ENCODE measurements around the gene NUP37.
"Not testable (repeated sequence)": the region's sequence is repeated elsewhere in the genome, so short reads cannot be mapped to it uniquely, and the experiment has no call there.

The NUP37 gene, protein sequence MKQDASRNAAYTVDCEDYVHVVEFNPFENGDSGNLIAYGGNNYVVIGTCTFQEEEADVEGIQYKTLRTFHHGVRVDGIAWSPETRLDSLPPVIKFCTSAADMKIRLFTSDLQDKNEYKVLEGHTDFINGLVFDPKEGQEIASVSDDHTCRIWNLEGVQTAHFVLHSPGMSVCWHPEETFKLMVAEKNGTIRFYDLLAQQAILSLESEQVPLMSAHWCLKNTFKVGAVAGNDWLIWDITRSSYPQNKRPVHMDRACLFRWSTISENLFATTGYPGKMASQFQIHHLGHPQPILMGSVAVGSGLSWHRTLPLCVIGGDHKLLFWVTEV

DNA sequence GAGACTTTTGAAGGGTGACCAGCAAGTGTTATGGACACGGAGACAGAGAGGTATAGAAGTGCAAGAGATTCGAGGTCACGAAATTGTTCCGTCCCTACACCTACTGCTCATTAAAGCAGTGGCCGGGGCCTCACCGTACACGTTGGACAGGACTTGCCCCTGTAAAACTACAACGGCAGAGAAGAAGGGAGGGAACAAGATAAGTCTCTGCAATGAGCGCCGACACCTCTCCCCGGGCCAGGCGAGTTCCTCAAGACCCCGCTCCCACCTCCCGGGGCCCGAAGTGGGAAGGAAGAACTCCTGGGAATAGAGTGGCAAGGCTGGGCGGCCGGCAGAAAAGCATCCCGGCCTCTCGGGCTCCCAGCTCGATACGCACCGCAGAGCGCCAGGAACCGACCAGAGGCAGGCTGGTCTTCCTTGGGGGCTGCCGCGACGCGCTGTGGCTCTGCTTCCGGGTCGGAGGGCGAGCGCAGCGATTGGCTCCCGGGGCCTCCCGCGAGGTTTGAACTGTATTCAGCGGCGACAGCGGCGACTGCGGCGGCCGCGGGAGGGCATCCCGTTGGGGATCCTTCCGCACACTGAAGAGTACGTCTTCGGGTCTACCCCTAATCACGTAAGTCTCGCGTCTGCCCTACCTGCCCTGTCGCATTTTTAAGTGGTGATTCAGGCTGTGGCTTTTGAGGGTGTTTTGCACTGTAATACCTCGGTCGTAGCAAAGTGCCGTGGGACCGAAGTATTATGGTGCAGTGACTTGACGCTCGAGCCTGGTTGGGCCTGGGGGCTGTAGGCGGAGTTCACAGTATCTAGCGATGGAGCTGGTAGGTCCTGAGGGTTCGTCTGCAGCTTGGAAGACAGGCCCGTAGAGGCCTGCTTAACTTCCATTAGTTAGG is at the start of gene NUP37, which contains the start of gene PARPBP:
NUP37 (minus strand) TSS at position 441 of the 890 bp plus-strand sequence. CDS start 1,596 bp downstream, outside the sequence.
PARPBP (plus strand) TSS at position 510 of the 890 bp plus-strand sequence. CDS start 3,706 bp downstream, outside the sequence.
- Histone ChIP-seq H3K4me3 (ENCODE audit: low read length) (peak within 1 kb of the TSS; percentile 94), H3K79me2 (ENCODE audit: low read length) (peaks cover 61% of the 10 kb centered on the region), H3K4me2 (ENCODE audit: low read length) (peak within 1 kb of the TSS; percentile 99), H3K9me3 (ENCODE audit: insufficient read depth, low read length) (no peaks in the 10 kb centered on the region), H3K27me3 (ENCODE audit: low read depth, low read length) (no peaks in the 10 kb centered on the region), H3K27ac (ENCODE audit: low read length) (peak within 1 kb of the TSS; percentile 73), H3K4me1 (ENCODE audit: low read length) (peaks cover 35% of the 10 kb centered on the region), H2AFZ (ENCODE audit: low read depth, low read length) (peak within 1 kb of the TSS; percentile 91), H3K9ac (ENCODE audit: low read length) (peak within 1 kb of the TSS; percentile 76), H3K36me3 (replicated peaks; ENCODE audit: low read depth, low read length) (peaks cover 33% of the 10 kb centered on the region), H4K20me1 (ENCODE audit: insufficient read depth, low read length) (no peaks in the 10 kb centered on the region)
- no peak for TF ChIP-seq EZH2phosphoT487 (IDR thresholded peaks at IDR 0.05; ENCODE audit: low read depth)
- no peak for TF ChIP-seq CTCF (IDR thresholded peaks at IDR 0.05; ENCODE audit: low read depth, low read length)

DNA sequence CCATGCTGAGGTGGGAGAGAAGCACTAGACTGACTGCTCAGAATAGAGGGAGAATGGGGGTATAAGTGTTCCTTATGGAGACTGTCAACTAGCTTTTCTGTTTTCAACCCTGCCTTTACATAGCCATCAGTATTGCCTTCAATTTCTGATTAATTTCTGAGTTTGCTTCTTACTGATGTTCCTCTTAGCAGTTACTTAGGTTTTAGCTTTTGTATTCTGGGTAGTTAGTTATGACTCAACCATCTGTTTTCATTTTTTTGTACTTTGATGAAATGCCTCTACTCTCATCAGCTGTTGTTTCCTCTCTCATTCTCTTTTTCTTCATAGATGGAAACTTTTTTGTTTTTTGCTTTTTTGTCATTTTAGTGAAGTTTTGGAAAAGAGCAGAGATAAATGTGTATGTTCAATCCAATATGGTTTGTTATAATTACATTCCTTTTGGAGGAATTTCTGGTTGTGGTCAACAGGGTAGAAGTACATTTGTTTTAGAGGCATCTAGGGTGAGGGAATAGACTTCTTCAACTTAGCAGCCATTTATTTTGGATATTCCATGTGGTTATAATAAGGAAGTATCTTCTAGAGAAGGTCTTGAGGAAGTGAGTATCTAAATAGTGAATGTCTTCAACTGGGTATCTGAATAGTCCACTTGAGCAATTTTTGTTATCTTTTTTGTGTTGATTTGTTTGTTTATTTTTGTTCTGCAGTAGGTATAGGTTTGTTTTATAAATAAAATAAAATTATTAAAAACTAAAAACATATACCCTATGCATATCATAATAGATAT is 48.1 kb upstream of the NUP37 start:
- H4K20me1 ChIP-seq (ENCODE audit: insufficient read depth, low read length), result no peaks in the 10 kb centered on the region
- no peaks in the 10 kb centered on the region for H3K9me3 ChIP-seq (ENCODE audit: insufficient read depth, low read length)
- peak overlapping the region; percentile 33 for H3K4me3 ChIP-seq (ENCODE audit: low read length)
- peaks cover 12% of the 10 kb centered on the region for H3K36me3 ChIP-seq (replicated peaks; ENCODE audit: low read depth, low read length)
- peak overlapping the region; percentile 59 for H3K4me2 ChIP-seq (ENCODE audit: low read length)
- peaks cover 27% of the 10 kb centered on the region for H3K4me1 ChIP-seq (ENCODE audit: low read length)
- H2AFZ ChIP-seq (ENCODE audit: low read depth, low read length), result no peak overlapping the region
- H3K9ac ChIP-seq (ENCODE audit: low read length), result peak overlapping the region; percentile 9; the same call in 1 of the 2 replicates
- peak overlapping the region; percentile 68 for H3K27ac ChIP-seq (ENCODE audit: low read length)
- TF ChIP-seq CTCF (IDR thresholded peaks at IDR 0.05; ENCODE audit: low read depth, low read length), result no peak
- TF ChIP-seq EZH2phosphoT487 (IDR thresholded peaks at IDR 0.05; ENCODE audit: low read depth), result no peak
- H3K27me3 ChIP-seq (ENCODE audit: low read depth, low read length), result no peaks in the 10 kb centered on the region
- no peaks in the 10 kb centered on the region for H3K79me2 ChIP-seq (ENCODE audit: low read length)

DNA sequence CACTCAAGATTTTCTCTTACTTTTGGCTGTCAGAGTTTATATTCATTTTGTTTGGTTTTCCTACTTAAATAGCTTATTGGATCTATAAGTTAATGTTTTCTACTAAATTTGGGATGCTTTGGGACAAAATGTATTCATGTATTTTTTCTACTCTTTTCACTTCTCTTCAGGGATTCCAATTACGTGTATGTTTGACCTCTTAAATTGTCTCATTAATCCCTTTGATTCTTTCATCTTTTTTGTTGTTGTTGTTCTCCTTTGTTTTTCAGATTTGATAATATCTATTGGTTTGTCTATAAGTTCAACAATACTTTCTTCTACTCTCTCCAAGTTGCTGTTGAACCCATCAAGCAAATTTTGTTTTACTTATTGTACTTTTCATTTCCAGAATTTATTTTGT is 43.5 kb upstream of the NUP37 start:
- no peaks in the 10 kb centered on the region for H4K20me1 ChIP-seq (ENCODE audit: insufficient read depth, low read length)
- TF ChIP-seq EZH2phosphoT487 (IDR thresholded peaks at IDR 0.05; ENCODE audit: low read depth) (no peak), CTCF (IDR thresholded peaks at IDR 0.05; ENCODE audit: low read depth, low read length) (no peak)
- peaks cover 12% of the 10 kb centered on the region for H3K36me3 ChIP-seq (replicated peaks; ENCODE audit: low read depth, low read length)
- no peak overlapping the region for H2AFZ ChIP-seq (ENCODE audit: low read depth, low read length)
- H3K4me2 ChIP-seq (ENCODE audit: low read length), result no peak overlapping the region
- no peak overlapping the region for H3K9ac ChIP-seq (ENCODE audit: low read length)
- no peaks in the 10 kb centered on the region for H3K9me3 ChIP-seq (ENCODE audit: insufficient read depth, low read length)
- no peak overlapping the region for H3K27ac ChIP-seq (ENCODE audit: low read length)
- no peaks in the 10 kb centered on the region for H3K27me3 ChIP-seq (ENCODE audit: low read depth, low read length)
- H3K4me3 ChIP-seq (ENCODE audit: low read length), result no peak overlapping the region
- peaks cover 20% of the 10 kb centered on the region for H3K4me1 ChIP-seq (ENCODE audit: low read length)
- no peaks in the 10 kb centered on the region for H3K79me2 ChIP-seq (ENCODE audit: low read length)

GRCh38 chr12:102155206-102155605 is 35.3 kb upstream of the NUP37 start:
- not testable (repeated sequence) for H3K27me3 ChIP-seq (ENCODE audit: low read depth, low read length); H3K27ac ChIP-seq (ENCODE audit: low read length); H3K4me2 ChIP-seq (ENCODE audit: low read length); H2AFZ ChIP-seq (ENCODE audit: low read depth, low read length); H3K4me3 ChIP-seq (ENCODE audit: low read length); H3K79me2 ChIP-seq (ENCODE audit: low read length); H3K9me3 ChIP-seq (ENCODE audit: insufficient read depth, low read length); H3K4me1 ChIP-seq (ENCODE audit: low read length); H4K20me1 ChIP-seq (ENCODE audit: insufficient read depth, low read length); H3K9ac ChIP-seq (ENCODE audit: low read length)
- peaks cover 24% of the 10 kb centered on the region for H3K36me3 ChIP-seq (replicated peaks; ENCODE audit: low read depth, low read length)

DNA sequence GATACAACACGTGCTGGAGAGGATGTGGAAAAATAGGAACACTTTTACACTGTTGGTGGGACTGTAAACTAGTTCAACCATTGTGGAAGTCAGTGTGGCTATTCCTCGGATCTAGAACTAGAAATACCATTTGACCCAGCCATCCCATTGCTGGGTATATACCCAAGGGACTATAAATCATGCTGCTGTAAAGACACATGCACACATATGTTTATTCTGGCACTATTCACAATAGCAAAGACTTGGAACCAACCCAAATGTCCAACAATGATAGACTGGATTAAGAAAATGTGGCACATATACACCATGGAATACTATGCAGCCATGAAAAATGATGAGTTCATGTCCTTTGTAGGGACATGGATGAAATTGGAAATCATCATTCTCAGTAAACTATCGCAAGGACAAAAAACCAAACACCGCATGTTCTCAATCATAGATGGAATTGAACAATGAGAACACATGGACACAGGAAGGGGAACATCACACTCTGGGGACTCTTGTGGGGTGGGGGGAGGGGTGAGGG is 27.2 kb upstream of the NUP37 start:
- H3K4me3 ChIP-seq (ENCODE audit: low read length); H3K9ac ChIP-seq (ENCODE audit: low read length); H3K79me2 ChIP-seq (ENCODE audit: low read length); H3K9me3 ChIP-seq (ENCODE audit: insufficient read depth, low read length); H3K4me2 ChIP-seq (ENCODE audit: low read length); H3K27me3 ChIP-seq (ENCODE audit: low read depth, low read length); H2AFZ ChIP-seq (ENCODE audit: low read depth, low read length); H4K20me1 ChIP-seq (ENCODE audit: insufficient read depth, low read length); H3K4me1 ChIP-seq (ENCODE audit: low read length); H3K27ac ChIP-seq (ENCODE audit: low read length): not testable (repeated sequence)
- H3K36me3 ChIP-seq (replicated peaks; ENCODE audit: low read depth, low read length), result peaks cover 13% of the 10 kb centered on the region
